ENCODE results near the gene PSMC5.
"Not testable (repeated sequence)": the region's sequence is repeated elsewhere in the genome, so short reads cannot be mapped to it uniquely, and the experiment has no call there.

GRCh38 chr17:63866625-63867024 lies 39.4 kb downstream of the PSMC5 start:
- TF ChIP-seq CTCF (IDR thresholded peaks at IDR 0.05 in 8 of 11, conservative IDR thresholded peaks at IDR 0.05 in 3 of 11); POLR2AphosphoS5 (IDR thresholded peaks at IDR 0.05): not testable (repeated sequence)

Measured in spleen (tissue), 7 donors.